A549 (cell line): ENCODE data around the gene RPL21.

Experiments
- CHD2 ChIP-seq: fragments of 150-350 bp; IDR thresholded peaks from 2 replicates; pipeline ENCODE4 v1.6.1; 2014; ENCODE audit warnings: low read length; ENCODE audit not compliant: partially characterized antibody
- CHD4 ChIP-seq: fragments of 200-600 bp; sonication (generic); IDR thresholded peaks from 2 replicates; pipeline ENCODE4 v1.6.1; 2016; ENCODE audit warnings: antibody characterized with exemption, mild to moderate bottlenecking, borderline replicate concordance
- CTCF ChIP-seq: fragments of >200 bp; sonication (Bioruptor Twin); formaldehyde crosslinking; IDR thresholded peaks from 3 replicates; pipeline ENCODE4 v1.5.1; 2016
- FOSL2 ChIP-seq, 2 experiments: fragments of 450-650 bp in 1 of 2; fragments of >200 bp in 1 of 2; sonication (Bioruptor Twin) in 1 of 2; formaldehyde crosslinking; IDR thresholded peaks; 2 replicates each; pipeline versions ENCODE4 v1.5.0 to v1.6.1; 2016 to 2020; ENCODE audit warnings: mild to moderate bottlenecking in 1 of 2, moderate library complexity in 1 of 2
- MAX ChIP-seq: IDR thresholded peaks from 2 replicates; pipeline ENCODE4 v1.6.1; 2012
- MYC ChIP-seq: IDR thresholded peaks from 2 replicates; pipeline ENCODE4 v1.6.1; 2012; ENCODE audit warnings: mild to moderate bottlenecking, inconsistent platforms, low read length, improper control_type of control experiment, borderline replicate concordance
- PBX3 ChIP-seq: IDR thresholded peaks from 2 replicates; pipeline ENCODE4 v1.6.1; 2012
- POLR2A ChIP-seq: IDR thresholded peaks from 2 replicates; pipeline ENCODE4 v1.6.1; 2012; ENCODE audit warnings: mild to moderate bottlenecking, low read length
- POLR2AphosphoS2 ChIP-seq: conservative IDR thresholded peaks from 2 replicates; pipeline ENCODE4 v1.6.1; 2012; ENCODE audit warnings: low read length, improper control_type of control experiment, inconsistent platforms
- REST ChIP-seq: fragments of 200-600 bp; sonication (generic); IDR thresholded peaks from 2 replicates; pipeline ENCODE4 v1.6.1; 2016; ENCODE audit warnings: antibody characterized with exemption, mild to moderate bottlenecking, moderate library complexity
- RFX5 ChIP-seq: fragments of 450-650 bp; IDR thresholded peaks from 2 replicates; pipeline ENCODE4 v1.7.1; 2014; ENCODE audit warnings: antibody characterized with exemption, mild to moderate bottlenecking, moderate library complexity
- SMC3 ChIP-seq: fragments of >200 bp; sonication (Bioruptor Twin); formaldehyde crosslinking; IDR thresholded peaks from 3 replicates; pipeline ENCODE4 v1.6.1; 2018; ENCODE audit warnings: inconsistent platforms
- ZC3H11A ChIP-seq: fragments of 450-650 bp; IDR thresholded peaks from 2 replicates; pipeline ENCODE4 v1.6.1; 2014; ENCODE audit warnings: antibody characterized with exemption, mild to moderate bottlenecking

- TF ChIP-seq FOSL2 (IDR thresholded peaks at IDR 0.05) (no peak), FOSL2 (CRISPR knock-in tag; IDR thresholded peaks at IDR 0.05) (no peak), CTCF (no peak), POLR2AphosphoS2 (no peak), CHD2 (no peak), SMC3 (no peak), RFX5 (no peak), MYC (no peak), REST (no peak), POLR2A (no peak), ZC3H11A (no peak), CHD4 (no peak), MAX (no peak), PBX3 (no peak)
These were observed 40.1 kb upstream of the RPL21 start for GRCh38 chr13:27211271-27211670.
